KOPT-K1 (cell line): ENCODE results near the gene CDC27.
A peak's percentile ranks its signal among the peaks of the same experiment; 100 is the strongest.
"Not testable (repeated sequence)": the region's sequence is repeated elsewhere in the genome, so short reads cannot be mapped to it uniquely, and the experiment has no call there.

Experiments
- H3K27ac ChIP-seq: fragments of 200-600 bp; sonication (generic); 2 replicates; pipeline ENCODE4 v1.5.1; 2016; ENCODE audit warnings: antibody characterized with exemption, mild to moderate bottlenecking, low read depth, low read length; ENCODE audit not compliant: poor library complexity, severe bottlenecking
- H3K36me3 ChIP-seq: fragments of 200-600 bp; sonication (generic); 2 replicates; pipeline ENCODE4 v1.5.1; 2017; ENCODE audit warnings: antibody characterized with exemption, mild to moderate bottlenecking, low read length, moderate library complexity; ENCODE audit not compliant: insufficient read depth
- H3K9me3 ChIP-seq: fragments of 200-600 bp; sonication (generic); 2 replicates; pipeline ENCODE4 v1.5.1; 2017; ENCODE audit warnings: antibody characterized with exemption, low read length, mild to moderate bottlenecking; ENCODE audit not compliant: insufficient read depth, poor library complexity, severe bottlenecking

CDC27 gene

DNA sequence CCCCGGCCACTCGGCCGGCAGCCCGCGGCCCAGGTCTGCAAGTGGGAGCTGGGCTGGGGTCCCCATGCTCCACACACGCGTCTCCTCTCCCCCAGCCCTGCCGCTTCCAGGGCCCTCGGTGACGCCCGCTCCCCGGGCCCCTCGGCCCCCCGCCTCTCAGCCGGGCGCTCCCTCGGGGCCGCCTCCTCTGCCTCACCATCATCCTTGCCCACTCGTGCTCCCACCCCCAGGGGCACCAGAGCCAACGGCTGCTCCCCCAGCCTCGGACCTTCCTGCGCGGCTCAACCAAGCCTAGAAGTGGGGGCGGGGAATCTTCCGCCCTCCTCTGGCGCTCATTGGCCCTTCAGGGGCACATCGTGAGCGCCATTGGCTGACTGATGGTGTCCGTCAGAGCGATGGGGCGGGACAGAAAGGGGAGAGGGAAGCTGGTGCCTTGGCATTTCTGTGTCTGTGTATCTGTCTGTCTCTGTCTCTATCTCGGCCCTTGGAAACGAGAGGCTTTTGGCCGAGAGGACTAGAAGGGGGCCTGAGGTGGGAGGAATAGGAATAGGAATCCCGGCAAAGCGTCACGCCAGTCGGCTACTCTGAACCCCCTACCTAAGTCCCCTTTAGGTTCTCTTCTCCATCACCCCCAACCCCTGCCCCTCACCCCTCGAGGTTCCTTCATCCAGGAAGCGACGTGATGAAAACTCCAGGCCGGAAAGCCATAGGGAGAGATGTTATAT lies 88.9 kb downstream of the CDC27 start:
- H3K9me3 ChIP-seq: no peaks in the 10 kb centered on the region
- H3K36me3 ChIP-seq: peaks cover 6% of the 10 kb centered on the region; the same call in 1 of the 2 replicates
- H3K27ac ChIP-seq: peak overlapping the region; percentile 75

DNA sequence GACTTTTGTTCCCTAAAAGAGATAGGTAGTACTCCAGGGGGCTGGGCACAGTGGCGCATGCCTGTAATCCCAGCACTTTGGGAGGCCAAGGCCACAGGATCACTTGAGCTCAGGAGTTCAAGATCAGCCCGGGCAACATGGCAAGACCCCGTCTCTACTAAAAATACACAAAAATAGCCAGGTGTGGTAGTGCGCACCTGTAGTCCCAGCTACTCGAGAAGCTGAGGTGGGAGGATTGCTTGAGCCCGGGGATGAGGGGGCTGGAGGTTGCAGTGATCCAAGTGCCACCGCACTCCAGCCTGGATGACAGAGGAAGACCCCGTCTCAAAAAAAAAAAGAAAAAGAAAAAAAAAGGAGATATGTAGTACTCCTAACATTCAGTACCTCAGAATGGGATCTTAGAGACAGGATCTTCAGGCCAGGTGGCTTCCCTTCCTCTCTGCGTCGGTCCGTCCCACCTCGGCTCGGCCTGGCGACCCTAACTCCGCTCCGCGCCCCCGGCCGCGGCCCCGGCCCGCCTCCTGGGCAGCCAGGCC lies 89.6 kb downstream of the CDC27 start:
- peak overlapping the region; percentile 75 for H3K27ac ChIP-seq
- H3K9me3 ChIP-seq: no peaks in the 10 kb centered on the region
- peaks cover 6% of the 10 kb centered on the region; the same call in 1 of the 2 replicates for H3K36me3 ChIP-seq

DNA sequence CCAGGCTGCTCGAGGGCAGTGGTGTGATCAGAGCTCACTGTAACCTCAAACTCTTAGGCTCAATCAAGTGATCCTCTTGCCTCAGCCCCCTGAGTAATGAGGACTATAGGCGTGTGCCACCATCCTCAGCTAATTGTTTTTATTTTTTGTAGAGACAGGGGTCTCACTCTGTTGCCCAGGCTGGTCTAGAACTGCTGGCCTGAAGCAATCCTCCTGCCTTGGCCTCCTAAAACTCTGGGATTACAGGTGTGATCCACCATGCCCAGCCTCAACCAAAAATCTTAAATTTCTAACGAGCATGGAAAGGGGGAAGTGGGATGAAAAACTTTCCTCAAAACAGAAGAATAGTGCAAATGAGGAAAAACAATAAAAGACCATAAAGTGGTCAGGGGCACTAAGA lies 92.8 kb downstream of the CDC27 start:
- peaks cover 6% of the 10 kb centered on the region; the same call in 1 of the 2 replicates for H3K36me3 ChIP-seq
- H3K9me3 ChIP-seq: peaks cover 9% of the 10 kb centered on the region
- no peak overlapping the region for H3K27ac ChIP-seq

DNA sequence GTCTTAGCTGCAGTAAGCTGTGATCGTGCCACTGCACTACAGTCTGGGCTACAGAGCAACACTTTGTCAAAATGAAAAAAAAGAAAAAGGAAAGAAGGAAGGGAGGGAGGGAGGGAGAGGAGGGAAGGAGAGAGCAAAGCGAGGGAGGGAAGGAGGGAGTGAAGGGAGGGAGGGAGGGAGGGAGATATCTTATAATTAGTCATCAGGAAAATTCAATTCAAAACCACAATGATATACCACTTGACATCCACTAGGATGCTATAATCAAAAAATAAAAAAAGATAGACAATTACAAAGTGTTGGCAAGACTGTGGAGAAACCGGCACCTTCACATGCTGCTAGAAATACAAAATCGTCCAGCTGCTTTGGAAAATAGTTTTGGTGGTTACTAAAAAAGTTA lies 93.8 kb downstream of the CDC27 start:
- peaks cover 6% of the 10 kb centered on the region; the same call in 1 of the 2 replicates for H3K36me3 ChIP-seq
- H3K27ac ChIP-seq: no peak overlapping the region
- H3K9me3 ChIP-seq: peaks cover 9% of the 10 kb centered on the region

DNA sequence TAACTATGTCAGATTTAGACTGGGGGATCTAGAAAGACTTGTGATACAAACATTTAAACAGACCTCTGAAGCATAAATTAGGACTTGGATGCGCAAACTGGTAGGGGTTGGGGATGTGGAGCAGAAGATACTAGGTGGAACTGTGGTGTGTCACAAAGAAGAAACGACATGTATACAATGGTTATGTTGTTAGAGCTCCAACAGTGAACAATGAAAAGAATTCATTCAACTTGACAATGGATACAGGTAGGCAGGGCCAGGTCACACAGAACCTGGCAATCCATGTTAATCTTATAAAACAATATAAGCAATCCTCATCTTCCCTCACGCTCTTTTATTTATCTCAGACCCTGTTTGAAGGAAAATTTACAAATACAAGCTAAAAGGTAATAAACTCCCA lies 102.0 kb downstream of the CDC27 start:
- Histone ChIP-seq H3K9me3 (no peaks in the 10 kb centered on the region), H3K27ac (no peak overlapping the region), H3K36me3 (peaks cover under 1% of the 10 kb centered on the region; the same call in 1 of the 2 replicates)

DNA sequence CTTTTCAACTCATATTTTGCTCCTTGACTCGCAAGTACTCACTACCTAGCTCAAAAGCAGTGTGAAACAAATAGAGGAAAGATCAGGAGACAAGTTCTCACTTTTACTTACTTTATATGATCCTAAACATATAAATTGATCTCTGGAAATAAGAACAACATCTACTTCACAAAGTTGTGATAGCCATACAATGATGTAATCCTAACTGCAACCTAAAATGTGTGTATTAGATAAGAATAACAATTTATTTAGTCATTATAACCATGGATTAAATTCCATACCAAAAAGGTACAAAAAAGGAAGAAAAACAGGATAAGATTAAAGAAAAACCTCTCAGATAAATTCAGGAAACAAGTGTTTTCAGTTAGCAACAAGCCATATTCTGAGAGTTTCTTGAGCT lies 103.4 kb downstream of the CDC27 start:
- peaks cover 6% of the 10 kb centered on the region; the same call in 1 of the 2 replicates for H3K36me3 ChIP-seq
- H3K9me3 ChIP-seq: no peaks in the 10 kb centered on the region
- no peak overlapping the region for H3K27ac ChIP-seq

DNA sequence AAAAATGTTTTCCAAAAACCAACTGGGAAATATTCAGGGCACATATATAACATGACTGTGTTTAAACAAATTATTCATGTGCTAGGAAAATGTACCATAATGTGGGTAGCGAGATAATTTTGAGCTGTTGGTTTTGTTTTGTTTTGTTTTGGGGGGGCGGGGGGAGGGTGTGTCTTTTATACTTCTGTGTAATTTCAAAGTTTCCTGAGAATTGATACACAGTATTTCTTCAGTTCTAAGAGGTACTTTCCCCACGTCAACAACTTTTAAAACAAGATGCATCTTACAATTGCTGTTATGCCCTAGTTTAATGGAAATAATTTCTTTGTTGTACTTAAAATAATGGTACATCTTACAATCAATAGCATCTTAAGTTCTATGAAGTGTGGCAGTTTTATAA lies 110.3 kb downstream of the CDC27 start:
- Histone ChIP-seq H3K27ac (no peak overlapping the region), H3K36me3 (peaks cover 12% of the 10 kb centered on the region; the same call in 1 of the 2 replicates), H3K9me3 (no peaks in the 10 kb centered on the region)

DNA sequence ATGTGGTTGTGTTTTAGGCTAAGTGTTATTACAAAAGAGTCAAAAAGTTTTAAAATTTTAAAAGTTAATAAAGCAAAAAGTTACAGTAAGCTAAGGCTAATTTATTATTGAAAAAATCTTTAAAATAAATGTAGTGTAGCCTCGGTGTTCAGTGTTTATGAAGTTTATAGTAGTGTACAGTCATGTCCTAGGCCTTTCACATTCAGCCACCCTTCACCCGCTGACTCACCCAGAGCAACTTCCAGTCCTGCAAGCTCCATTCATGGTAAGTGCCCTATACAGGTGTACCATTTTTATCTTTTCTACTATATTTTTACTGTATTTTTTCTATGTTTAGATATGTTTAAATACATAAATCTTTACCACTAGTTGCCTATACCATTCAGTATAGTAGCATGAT lies 111.5 kb downstream of the CDC27 start:
- Histone ChIP-seq H3K27ac (no peak overlapping the region), H3K36me3 (peaks cover 12% of the 10 kb centered on the region; the same call in 1 of the 2 replicates), H3K9me3 (no peaks in the 10 kb centered on the region)

DNA sequence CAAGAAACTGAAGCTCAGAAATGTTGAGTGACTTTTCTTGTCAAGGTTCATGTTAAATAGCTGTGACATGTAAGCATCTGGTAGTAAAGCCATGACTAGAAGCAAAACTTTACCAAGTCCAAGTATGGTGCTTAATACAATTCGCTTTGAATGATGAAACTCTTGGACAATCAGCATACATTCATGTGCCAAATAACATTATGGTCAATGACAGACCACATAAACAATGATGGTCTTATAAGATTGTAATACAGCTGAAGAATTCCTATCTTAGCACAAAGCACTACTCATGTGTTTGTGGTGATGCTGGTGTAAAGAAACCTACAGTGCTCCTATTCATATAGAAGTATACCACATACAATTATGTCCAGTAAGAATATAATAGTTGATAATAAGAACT lies 112.9 kb downstream of the CDC27 start:
- Histone ChIP-seq H3K9me3 (no peaks in the 10 kb centered on the region), H3K27ac (no peak overlapping the region), H3K36me3 (peaks cover 8% of the 10 kb centered on the region; the same call in 1 of the 2 replicates)

DNA sequence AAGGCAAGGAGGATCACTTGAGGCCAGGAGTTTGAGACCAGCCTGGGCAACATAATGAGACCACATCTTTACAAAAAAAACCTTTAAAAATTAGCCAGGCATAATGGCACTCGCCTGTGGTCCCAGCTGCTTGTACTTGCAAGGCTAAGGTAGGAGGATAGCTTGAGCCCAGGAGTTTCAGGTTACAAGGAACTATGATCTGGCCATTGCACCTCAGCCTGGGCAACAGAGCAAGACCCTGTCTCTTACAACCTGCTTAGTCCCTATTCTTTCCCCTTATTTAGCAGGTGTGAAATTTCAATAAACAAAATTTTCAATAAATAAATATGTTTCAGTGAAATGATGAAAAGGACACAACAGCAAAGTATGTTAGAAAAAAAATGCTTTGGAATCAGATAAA lies 114.7 kb downstream of the CDC27 start:
- not testable (repeated sequence) for H3K27ac ChIP-seq, H3K9me3 ChIP-seq, H3K36me3 ChIP-seq

DNA sequence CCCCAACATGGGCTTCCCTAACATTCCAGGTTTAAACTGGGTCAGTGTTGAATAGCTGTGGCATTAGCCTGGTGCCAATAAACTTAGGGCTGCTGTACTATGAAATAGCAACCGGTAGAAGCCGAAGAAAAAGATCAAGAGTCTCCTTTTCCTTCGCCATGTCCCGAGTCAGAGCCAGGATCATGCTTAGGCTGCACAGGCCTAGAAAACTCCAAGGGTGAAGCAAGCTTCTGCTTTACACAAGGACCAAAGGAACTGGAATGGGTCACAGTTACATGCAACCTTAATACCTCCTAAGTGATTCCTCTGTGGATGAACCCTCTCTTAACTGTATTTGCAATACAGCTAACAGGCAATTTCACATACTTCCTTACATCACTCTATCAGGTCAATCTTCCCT lies 115.5 kb downstream of the CDC27 start:
- H3K27ac ChIP-seq, H3K9me3 ChIP-seq, H3K36me3 ChIP-seq: not testable (repeated sequence)

DNA sequence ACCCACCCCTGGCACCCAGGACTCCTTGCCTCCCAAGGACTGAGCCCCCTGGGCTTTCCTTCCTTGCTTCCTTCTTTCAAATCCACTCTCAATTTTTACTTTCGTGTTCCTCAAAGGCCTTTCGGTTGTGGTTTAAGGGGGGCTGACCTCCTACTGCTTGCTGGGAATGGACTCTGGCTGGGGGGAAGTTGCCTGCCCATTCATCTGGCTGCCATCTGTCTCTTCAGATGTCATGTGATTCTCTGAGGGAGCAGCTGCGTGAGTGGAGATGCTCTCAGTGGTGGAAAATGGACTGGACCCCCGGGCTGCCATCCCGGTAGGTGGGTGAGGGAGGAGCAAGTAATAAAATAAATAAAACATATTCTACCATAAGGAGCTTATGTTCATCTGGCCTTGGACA lies 116.2 kb downstream of the CDC27 start:
- Histone ChIP-seq H3K36me3 (no peaks in the 10 kb centered on the region), H3K9me3 (no peaks in the 10 kb centered on the region), H3K27ac (no peak overlapping the region)

DNA sequence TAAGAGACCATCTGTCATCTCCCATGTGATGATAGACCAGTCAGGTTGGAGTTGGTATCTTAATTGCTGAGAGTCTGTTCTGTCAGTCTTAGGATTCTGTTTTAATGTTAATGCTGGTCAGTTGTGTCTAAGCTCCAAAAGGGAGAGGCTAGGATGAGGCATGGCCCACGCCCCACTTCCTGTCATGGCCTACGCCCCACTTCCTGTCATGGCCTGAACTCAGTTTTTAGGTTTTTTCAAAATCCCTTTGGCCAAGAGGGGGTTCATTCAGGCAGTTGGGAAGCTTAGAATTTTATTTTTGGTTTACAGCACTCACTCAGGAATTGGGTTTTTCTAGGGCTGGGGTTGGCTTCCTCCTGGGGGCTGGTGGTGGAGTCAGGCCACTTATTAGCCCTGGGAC lies 117.9 kb downstream of the CDC27 start:
- H3K27ac ChIP-seq, H3K36me3 ChIP-seq, H3K9me3 ChIP-seq: not testable (repeated sequence)

DNA sequence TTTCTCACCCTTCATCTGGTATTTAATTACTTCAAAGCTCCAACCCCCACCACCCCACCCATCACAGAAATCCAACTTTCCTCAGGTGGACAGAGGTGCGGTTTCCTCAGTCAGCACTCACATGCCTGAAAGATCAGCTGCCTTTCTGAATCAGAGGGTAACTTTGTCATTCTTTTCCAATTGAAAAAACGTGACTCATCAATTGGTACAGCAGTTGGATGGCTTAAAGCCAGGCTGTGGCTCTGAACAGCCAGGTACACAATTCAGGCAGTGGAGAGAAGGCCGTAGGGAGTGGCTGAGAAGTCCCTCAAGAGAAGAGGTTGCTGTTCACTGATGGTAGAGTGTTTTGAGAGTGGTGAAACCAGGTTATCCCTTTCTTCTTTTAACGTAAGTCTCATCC lies 118.8 kb downstream of the CDC27 start:
- not testable (repeated sequence) for H3K27ac ChIP-seq, H3K9me3 ChIP-seq, H3K36me3 ChIP-seq
